Right ventricle myocardium superior (tissue), 1 donor: ENCODE results near the gene DAPK2. TPM values are rescaled to one million over a fixed set of nuclear protein-coding genes. Genes with fewer than 3 reads are reported as not detected.
"Not testable (repeated sequence)": the region's sequence is repeated elsewhere in the genome, so short reads cannot be mapped to it uniquely, and the experiment has no call there.

Source experiments
- ATAC-seq: fragments of 200-7000 bp; cut with Tn5 transposase; one replicate; pipeline ENCODE4 v1.9.1; 2020; ENCODE audit warnings: mild to moderate bottlenecking; ENCODE audit not compliant: poor library complexity
- DNase-seq: peaks from one replicate; pipeline ENCODE4 v3.0.0-alpha.2; 2020
- intact Hi-C: fragments of 100-400 bp; cut with DNase I; formaldehyde crosslinking; loops from one replicate; pipeline ENCODE4 v1.11.2; 2022
- total RNA-seq: library from RNA; stranded (reverse); fragmentation: NEBNext Ultra II Directional; extraction: Animal tissue kit (Norgen Biotek cat#: 25700); gene quantifications from one replicate; pipeline ENCODE4 v1.2.1, GENCODE V29; 2021
- donor health status: DM: no; HTN: yes; CAD: no; lungs with severe emphysema.

The DAPK2 gene
- total RNA-seq, 1 donor from 2014 or later = 48.2 TPM

GRCh38 chr15:64066451-64066850 lies 20.2 kb upstream of the DAPK2 start:
- ATAC-seq = no peak
- intact Hi-C loops = loop anchor here (5.0 to 10.0 kb wide), 2 partner anchors 172 to 314 kb away; no protein-coding TSS in a partner anchor

GRCh38 chr15:64060716-64061115 lies 14.4 kb upstream of the DAPK2 start:
- DNase-seq (no peak), ATAC-seq (no peak)
- intact Hi-C loops = loop anchor here (10.0 kb wide), 1 partner anchor 166 kb away; no protein-coding TSS in a partner anchor

More at GRCh38 chr15:64066451-64066850, 20.2 kb upstream of the DAPK2 start:
- no peak for DNase-seq

GRCh38 chr15:64059104-64059503 lies 12.8 kb upstream of the DAPK2 start:
- ATAC-seq, intact Hi-C loops, DNase-seq: not testable (repeated sequence)

- DNase-seq (no peak), ATAC-seq (no peak)
- intact Hi-C loops = no loop called here
Measured at GRCh38 chr15:64058279-64058678, 12.0 kb upstream of the DAPK2 start.

GRCh38 chr15:64053674-64054073 lies 7.4 kb upstream of the DAPK2 start:
- ATAC-seq, intact Hi-C loops, DNase-seq: not testable (repeated sequence)

- intact Hi-C loops = no loop called here
- ATAC-seq (no peak), DNase-seq (no peak)
Measured at GRCh38 chr15:64052925-64053491, 6.7 kb upstream of the DAPK2 start.

- DNase-seq (no peak), ATAC-seq (no peak)
- intact Hi-C loops = no loop called here
Measured at GRCh38 chr15:64051407-64052259, 5.3 kb upstream of the DAPK2 start.

GRCh38 chr15:64051093-64051402 lies 4.8 kb upstream of the DAPK2 start:
- intact Hi-C loops = no loop called here
- ATAC-seq (no peak), DNase-seq (no peak)

GRCh38 chr15:64050281-64051092 lies 4.2 kb upstream of the DAPK2 start:
- intact Hi-C loops = no loop called here
- no peak for DNase-seq
- no peak for ATAC-seq

GRCh38 chr15:64048781-64049460 lies 2.6 kb upstream of the DAPK2 start:
- intact Hi-C loops = loop anchor here (10.0 kb wide), 3 partner anchors 64 to 134 kb away; no protein-coding TSS in a partner anchor
- DNase-seq (no peak), ATAC-seq (no peak)

- intact Hi-C loops = loop anchor here (10.0 kb wide), 3 partner anchors 61 to 131 kb away; no protein-coding TSS in a partner anchor
- ATAC-seq = peak; percentile 50
- DNase-seq = peak; percentile 67
Measured at GRCh38 chr15:64045774-64046420, 388 bp downstream of the DAPK2 start.

GRCh38 chr15:64045101-64045435 lies 1.2 kb downstream of the DAPK2 start:
- intact Hi-C loops = loop anchor here (10.0 kb wide), 3 partner anchors 60 to 130 kb away; no protein-coding TSS in a partner anchor
- peak; percentile 2 for ATAC-seq
- no peak for DNase-seq

- DNase-seq (no peak), ATAC-seq (peak; percentile 1)
- intact Hi-C loops = loop anchor here (10.0 kb wide), 3 partner anchors 60 to 130 kb away; no protein-coding TSS in a partner anchor
Measured at GRCh38 chr15:64044300-64045100, 1.8 kb downstream of the DAPK2 start.

GRCh38 chr15:64038878-64039610 lies 7.2 kb downstream of the DAPK2 start:
- ATAC-seq = no peak
- no peak for DNase-seq
- intact Hi-C loops = no loop called here

GRCh38 chr15:64037966-64038365 lies 8.3 kb downstream of the DAPK2 start:
- ATAC-seq = no peak
- intact Hi-C loops = no loop called here
- no peak for DNase-seq

- intact Hi-C loops = no loop called here
- ATAC-seq = no peak
Measured at GRCh38 chr15:64037116-64037515, 9.2 kb downstream of the DAPK2 start.

GRCh38 chr15:64035525-64035924 lies 10.8 kb downstream of the DAPK2 start:
- ATAC-seq (peak; percentile 50), DNase-seq (no peak)
- intact Hi-C loops = no loop called here

More at GRCh38 chr15:64037116-64037515, 9.2 kb downstream of the DAPK2 start:
- no peak for DNase-seq
